Naive thymus-derived CD4-positive, alpha-beta T cell (primary cell): Measurements from ENCODE around the gene BAIAP2. TPM values are rescaled to one million over a fixed set of nuclear protein-coding genes. Genes with fewer than 3 reads are reported as not detected.
A peak's percentile ranks its signal among the peaks of the same experiment; 100 is the strongest.

Source experiments
- ATAC-seq: fragments of 150-1000 bp; cut with Tn5 transposase; 2 replicates; pipeline ENCODE4 v1.10.0; 2021; ENCODE audit warnings: mild to moderate bottlenecking, moderate library complexity
- CTCF ChIA-PET: fragments of 350-600 bp; sonication (Branson Sonifier 250); formaldehyde crosslinking; loops from one replicate; lab custom pipeline; 2021; ENCODE audit warnings: antibody characterized with exemption; lab: Charles Lee
- POLR2A ChIA-PET: fragments of 350-600 bp; sonication (Branson Sonifier 250); formaldehyde crosslinking; loops from one replicate; lab custom pipeline; 2021; ENCODE audit warnings: antibody characterized with exemption, inconsistent platforms; lab: Charles Lee
- DNase-seq, 9 donors: peaks; one replicate each; pipeline versions ENCODE4 v3.0.0 to v3.0.0-alpha.2; 2020 to 2022; ENCODE audit warnings: mixed read lengths in 1 of 9
- H3K27ac ChIP-seq: one replicate; pipeline ENCODE4 v1.7.0; 2013; ENCODE audit warnings: mild to moderate bottlenecking, low read depth, low read length, moderate library complexity
- H3K27me3 ChIP-seq, 2 donors: one replicate each; pipeline ENCODE4 v1.7.0; 2013; ENCODE audit warnings: low read length in 2 of 2, mild to moderate bottlenecking in 2 of 2, moderate library complexity in 2 of 2; ENCODE audit not compliant: control insufficient read depth in 2 of 2, insufficient read depth in 2 of 2
- H3K36me3 ChIP-seq, 3 experiments: 1 replicate in 2 of 3; 2 replicates in 1 of 3; pipeline ENCODE4 v1.7.0; 2013; ENCODE audit warnings: low read length in 3 of 3, mild to moderate bottlenecking in 3 of 3, moderate library complexity in 1 of 3; ENCODE audit not compliant: insufficient read depth in 3 of 3, control insufficient read depth in 2 of 3
- H3K4me1 ChIP-seq, 2 donors: one replicate each; pipeline ENCODE4 v1.7.0; 2013; ENCODE audit warnings: low read length in 2 of 2, mild to moderate bottlenecking in 2 of 2, moderate library complexity in 1 of 2; ENCODE audit not compliant: control insufficient read depth in 2 of 2, insufficient read depth in 2 of 2
- H3K4me3 ChIP-seq: 2 replicates; pipeline ENCODE4 v1.7.0; 2013; ENCODE audit warnings: mild to moderate bottlenecking, low read length
- H3K9me3 ChIP-seq, 3 experiments: 1 replicate in 2 of 3; 2 replicates in 1 of 3; pipeline ENCODE4 v1.7.0; 2013; ENCODE audit warnings: low read length in 3 of 3; ENCODE audit not compliant: control insufficient read depth in 2 of 3
- H3K27ac Mint-ChIP-seq, 9 donors: one replicate each; pipeline ENCODE4 v1.8.0; 2020 to 2022; ENCODE audit warnings: mixed read lengths in 9 of 9, mild to moderate bottlenecking in 8 of 9, moderate library complexity in 5 of 9, inconsistent platforms in 2 of 9
- H3K27me3 Mint-ChIP-seq, 5 donors: one replicate each; pipeline ENCODE4 v1.8.0; 2021 to 2022; ENCODE audit warnings: mixed read lengths in 5 of 5, mild to moderate bottlenecking in 1 of 5
- H3K36me3 Mint-ChIP-seq, 5 donors: one replicate each; pipeline ENCODE4 v1.8.0; 2020 to 2022; ENCODE audit warnings: mixed read lengths in 5 of 5, mild to moderate bottlenecking in 3 of 5, inconsistent platforms in 1 of 5
- H3K4me1 Mint-ChIP-seq, 7 donors: one replicate each; pipeline ENCODE4 v1.8.0; 2020 to 2022; ENCODE audit warnings: mixed read lengths in 7 of 7, mild to moderate bottlenecking in 3 of 7, inconsistent platforms in 1 of 7
- H3K4me3 Mint-ChIP-seq, 10 donors: one replicate each; pipeline ENCODE4 v1.8.0; 2020 to 2022; ENCODE audit warnings: mild to moderate bottlenecking in 10 of 10, mixed read lengths in 10 of 10, moderate library complexity in 6 of 10, inconsistent platforms in 2 of 10
- H3K9me3 Mint-ChIP-seq, 11 donors: one replicate each; pipeline ENCODE4 v1.8.0; 2020 to 2022; ENCODE audit warnings: mixed read lengths in 11 of 11, mild to moderate bottlenecking in 4 of 11, inconsistent platforms in 1 of 11, moderate library complexity in 1 of 11
- intact Hi-C, 2 donors: fragments of 100-400 bp; cut with micrococcal nuclease; formaldehyde crosslinking; loops; one replicate each; pipeline ENCODE4 v1.15.1; 2023
- polyA plus RNA-seq, 2 donors: library from polyadenylated mRNA; unstranded; fragments of 300-500 nt; fragmentation: Illumina TruSeq; gene quantifications; one replicate each; pipeline ENCODE4 v1.2.3, GENCODE V29; 2021
- total RNA-seq, 6 experiments: library from RNA in 5 of 6; stranded (reverse) in 5 of 6; gene quantifications; 1 replicate in 5 of 6; 2 replicates in 1 of 6; pipeline ENCODE4 v1.2.3 and lab custom pipeline; 2021 to 2026

BAIAP2 gene
- total and polyA plus RNA-seq, 7 experiments from 2014 or later, result 3.2 to 13.7 (median 7.4) TPM

DNA sequence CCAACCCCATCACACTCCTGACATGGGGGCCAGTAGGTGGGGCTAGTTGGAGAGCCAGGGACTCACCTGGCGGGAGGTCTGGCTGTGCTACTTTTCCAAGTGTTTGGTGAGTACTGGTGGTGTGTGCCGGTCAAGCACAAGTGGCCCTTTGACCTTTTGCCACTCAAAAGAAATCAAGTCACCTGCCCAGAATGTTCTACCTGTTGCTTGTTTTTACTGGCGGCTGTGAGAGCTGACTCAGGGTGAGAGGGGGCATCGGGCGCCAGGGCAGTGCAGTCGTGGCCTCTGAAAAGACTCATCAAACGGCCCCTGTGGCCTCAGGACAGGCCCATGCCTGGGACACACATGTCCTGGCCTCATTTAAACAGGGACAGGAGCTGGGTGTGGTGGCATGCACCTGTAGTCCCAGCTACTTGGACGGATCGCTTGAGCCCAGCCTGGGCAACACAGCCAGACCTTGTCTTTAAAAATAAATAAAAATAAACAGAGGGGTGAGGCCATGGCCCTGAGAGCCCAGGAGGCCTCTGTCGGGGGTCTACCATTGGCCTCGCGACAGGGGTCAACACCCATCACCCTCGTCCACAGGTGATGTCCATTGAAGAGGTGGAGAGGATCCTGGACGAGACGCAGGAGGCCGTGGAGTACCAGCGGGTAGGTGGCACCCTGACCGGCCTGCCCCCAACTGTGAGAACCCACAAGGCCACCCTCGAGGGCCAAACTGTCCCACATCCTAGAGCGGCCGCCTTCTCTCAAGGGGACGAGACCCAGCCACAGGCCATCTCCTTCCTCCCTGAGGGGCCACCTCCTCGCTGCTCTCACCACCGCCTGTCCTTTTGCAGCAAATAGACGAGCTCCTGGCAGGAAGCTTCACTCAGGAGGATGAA, 38.3 kb upstream of the BAIAP2 start:
- ATAC-seq (no peak), DNase-seq (no peak)
- Mint-ChIP-seq H3K36me3 (peaks cover 0 to 9% (median 4%) of the 10 kb centered on the region in 5 donors), H3K4me1 (peaks cover 7 to 18% (median 10%) of the 10 kb centered on the region in 7 donors), H3K27ac (no peak overlapping the region), H3K9me3 (no peaks in the 10 kb centered on the region), H3K4me3 (no peak overlapping the region), H3K27me3 (peaks cover 0 to 4% (median 0%) of the 10 kb centered on the region in 5 donors)
- CTCF ChIA-PET, result no interaction called here
- POLR2A ChIA-PET, result no interaction called here
- Histone ChIP-seq H3K27me3 (no peaks in the 10 kb centered on the region), H3K36me3 (peaks cover 0 to 58% (median 11%) of the 10 kb centered on the region in 3 experiments), H3K27ac (no peak overlapping the region), H3K4me1 (peaks cover 0 to 8% of the 10 kb centered on the region in 2 donors), H3K4me3 (no peak overlapping the region), H3K9me3 (no peaks in the 10 kb centered on the region)
- intact Hi-C loops, result no loop called here

DNA sequence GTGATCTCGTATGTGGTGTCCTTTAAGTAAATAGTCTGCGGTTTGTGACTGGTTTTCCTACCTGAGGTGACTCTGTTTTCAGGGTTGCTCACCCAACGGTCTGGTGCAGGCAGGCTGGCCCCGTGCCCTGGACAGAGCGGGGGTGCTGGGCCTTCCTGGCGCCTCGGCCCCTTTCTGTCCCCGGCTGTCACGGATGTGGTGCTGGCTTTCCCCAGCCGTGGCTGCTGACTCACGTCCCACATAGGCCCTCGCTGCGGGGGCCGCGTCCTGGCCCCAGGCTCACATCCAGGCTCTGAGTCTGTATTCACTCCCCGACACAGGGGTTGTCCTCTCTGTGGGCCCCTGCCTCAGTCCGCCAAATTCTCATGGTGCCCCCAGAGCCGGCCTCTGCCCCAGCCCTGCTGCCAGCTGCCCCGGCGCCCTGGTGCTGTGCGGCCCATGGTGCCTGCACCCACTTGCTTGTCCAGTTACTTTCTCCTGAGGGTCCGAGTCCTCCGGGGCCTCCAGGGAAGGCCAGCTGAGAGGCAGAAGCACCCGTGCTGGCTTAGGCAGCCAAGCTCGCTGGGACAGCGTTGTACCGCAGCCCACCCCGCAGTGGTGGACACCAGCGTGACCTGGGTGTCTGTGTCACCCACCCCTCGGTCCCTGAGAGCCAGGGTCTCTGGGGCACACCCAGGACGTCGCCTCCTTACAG, 37.4 kb upstream of the BAIAP2 start:
- peaks cover 0 to 6% of the 10 kb centered on the region in 2 donors for H3K4me1 ChIP-seq

DNA sequence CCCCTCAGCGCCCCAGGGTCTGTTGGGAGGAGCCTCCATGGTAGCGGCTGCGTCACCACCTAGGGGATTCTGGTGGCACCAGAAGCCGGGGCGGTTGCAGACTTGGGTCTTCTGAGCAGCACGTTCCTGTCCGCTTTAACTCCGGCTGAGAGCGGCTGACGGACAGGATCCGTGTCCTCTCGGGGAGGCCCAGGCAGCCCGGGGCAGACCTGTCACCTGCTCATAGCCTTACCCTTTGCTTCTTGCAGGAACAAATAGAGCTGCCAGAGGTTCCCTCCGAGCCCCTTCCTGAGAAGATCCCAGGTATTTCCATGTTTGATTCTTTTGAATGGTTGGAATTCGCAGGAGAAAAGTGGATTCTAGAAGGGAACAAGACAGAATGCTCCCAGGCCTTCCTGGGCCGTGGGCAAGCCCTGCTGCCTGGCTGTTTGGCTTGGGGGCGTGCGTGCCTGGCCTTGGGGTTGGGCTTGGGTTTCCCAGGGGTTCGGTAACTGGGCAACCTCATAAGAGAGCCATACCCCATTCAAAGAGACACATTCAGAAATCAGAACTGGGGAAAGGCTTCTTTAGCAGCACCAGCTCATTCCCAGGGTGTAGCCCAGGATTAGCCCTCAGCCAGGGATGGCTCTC, 36.7 kb upstream of the BAIAP2 start:
- H3K27ac Mint-ChIP-seq, result peak overlapping the region in 1 of 9 donors; percentile 57
- CTCF ChIA-PET, result interaction anchor here (1.1 kb wide), 1 partner anchor 104 kb away, joined by 3 read pairs; no protein-coding TSS in a partner anchor
- H3K9me3 ChIP-seq, result no peaks in the 10 kb centered on the region
- ATAC-seq (no peak), DNase-seq (no peak)
- H3K9me3 Mint-ChIP-seq, result no peaks in the 10 kb centered on the region
- H3K4me3 Mint-ChIP-seq, result no peak overlapping the region
- H3K4me1 ChIP-seq, result no peaks in the 10 kb centered on the region
- POLR2A ChIA-PET, result no interaction called here
- no peaks in the 10 kb centered on the region for H3K27me3 ChIP-seq
- H3K4me3 ChIP-seq, result no peak overlapping the region
- peaks cover 0 to 58% (median 11%) of the 10 kb centered on the region in 3 experiments for H3K36me3 ChIP-seq
- H3K27ac ChIP-seq, result no peak overlapping the region
- H3K27me3 Mint-ChIP-seq, result peaks cover 0 to 17% (median 0%) of the 10 kb centered on the region in 5 donors
- peaks cover 0 to 9% (median 4%) of the 10 kb centered on the region in 5 donors for H3K36me3 Mint-ChIP-seq
- intact Hi-C loops, result no loop called here
- peaks cover 4 to 20% (median 11%) of the 10 kb centered on the region in 7 donors for H3K4me1 Mint-ChIP-seq

More for the DNA sequence above, 37.4 kb upstream of the BAIAP2 start:
- DNase-seq (no peak), ATAC-seq (peak; percentile 26)
- CTCF ChIA-PET, result no interaction called here
- Histone ChIP-seq H3K4me3 (no peak overlapping the region), H3K27me3 (no peaks in the 10 kb centered on the region), H3K9me3 (no peaks in the 10 kb centered on the region), H3K36me3 (peaks cover 0 to 58% (median 11%) of the 10 kb centered on the region in 3 experiments), H3K27ac (no peak overlapping the region)
- H3K4me1 Mint-ChIP-seq, result peaks cover 7 to 23% (median 15%) of the 10 kb centered on the region in 7 donors
- intact Hi-C loops, result no loop called here
- peaks cover 0 to 12% (median 0%) of the 10 kb centered on the region in 5 donors for H3K27me3 Mint-ChIP-seq
- H3K9me3 Mint-ChIP-seq, result no peaks in the 10 kb centered on the region
- POLR2A ChIA-PET, result no interaction called here
- no peak overlapping the region for H3K27ac Mint-ChIP-seq
- H3K36me3 Mint-ChIP-seq, result peaks cover 0 to 9% (median 4%) of the 10 kb centered on the region in 5 donors
- H3K4me3 Mint-ChIP-seq, result no peak overlapping the region

DNA sequence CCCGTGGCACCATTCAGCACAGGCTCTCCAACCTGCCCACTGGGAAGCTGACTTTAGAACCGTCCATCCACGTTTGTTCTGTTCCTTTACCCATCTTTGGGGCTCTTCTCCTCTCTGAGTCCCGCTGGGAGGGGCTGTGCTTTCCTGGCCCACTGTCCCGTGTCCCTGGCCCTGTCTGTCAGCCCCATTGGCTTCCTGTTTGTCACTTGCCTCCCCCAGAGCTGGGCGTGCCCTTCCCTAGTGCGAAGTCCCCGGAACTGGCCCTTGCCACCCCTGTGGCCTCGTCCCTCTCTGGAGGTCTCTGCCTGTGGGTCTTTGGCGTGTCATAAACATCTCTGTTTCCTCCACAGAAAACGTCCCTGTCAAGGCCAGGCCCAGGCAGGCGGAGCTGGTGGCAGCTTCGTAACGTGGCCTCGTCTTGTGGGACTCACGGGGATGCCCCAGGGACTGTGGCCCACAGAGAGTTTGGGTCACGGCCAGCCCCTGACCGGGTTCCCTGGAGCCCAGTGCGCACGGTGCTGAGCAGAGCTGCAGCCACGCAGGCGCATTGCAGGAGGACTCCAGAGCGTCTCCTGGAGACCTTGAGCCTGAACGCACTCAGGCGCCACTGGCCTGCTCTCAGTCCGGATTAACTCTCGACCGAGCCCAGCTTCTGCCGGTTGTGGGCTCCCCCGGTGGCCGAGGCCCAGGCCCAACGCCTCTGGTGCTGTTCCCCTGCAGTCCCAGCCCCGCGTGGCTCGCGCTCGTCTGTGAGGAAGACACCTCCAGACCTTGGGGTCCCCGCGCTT, 36.0 kb upstream of the BAIAP2 start:
- Mint-ChIP-seq H3K9me3 (no peaks in the 10 kb centered on the region), H3K27ac (peak overlapping the region in 1 of 9 donors; percentile 57), H3K36me3 (peaks cover 0 to 9% (median 4%) of the 10 kb centered on the region in 5 donors), H3K4me1 (peaks cover 0 to 19% (median 12%) of the 10 kb centered on the region in 7 donors), H3K27me3 (peaks cover 0 to 23% (median 0%) of the 10 kb centered on the region in 5 donors), H3K4me3 (no peak overlapping the region)
- no peak for DNase-seq
- Histone ChIP-seq H3K36me3 (peaks cover 0 to 58% (median 11%) of the 10 kb centered on the region in 3 experiments), H3K4me3 (no peak overlapping the region), H3K9me3 (no peaks in the 10 kb centered on the region), H3K4me1 (peaks cover 0 to 5% of the 10 kb centered on the region in 2 donors), H3K27ac (no peak overlapping the region), H3K27me3 (peaks cover 0 to 3% of the 10 kb centered on the region in 2 donors)
- intact Hi-C loops, result no loop called here
- CTCF ChIA-PET, result interaction anchor here (0.6 to 1.1 kb wide), 2 partner anchors 103 to 1939 kb away, joined by 3 read pairs; no protein-coding TSS in a partner anchor
- POLR2A ChIA-PET, result no interaction called here
- ATAC-seq, result no peak

DNA sequence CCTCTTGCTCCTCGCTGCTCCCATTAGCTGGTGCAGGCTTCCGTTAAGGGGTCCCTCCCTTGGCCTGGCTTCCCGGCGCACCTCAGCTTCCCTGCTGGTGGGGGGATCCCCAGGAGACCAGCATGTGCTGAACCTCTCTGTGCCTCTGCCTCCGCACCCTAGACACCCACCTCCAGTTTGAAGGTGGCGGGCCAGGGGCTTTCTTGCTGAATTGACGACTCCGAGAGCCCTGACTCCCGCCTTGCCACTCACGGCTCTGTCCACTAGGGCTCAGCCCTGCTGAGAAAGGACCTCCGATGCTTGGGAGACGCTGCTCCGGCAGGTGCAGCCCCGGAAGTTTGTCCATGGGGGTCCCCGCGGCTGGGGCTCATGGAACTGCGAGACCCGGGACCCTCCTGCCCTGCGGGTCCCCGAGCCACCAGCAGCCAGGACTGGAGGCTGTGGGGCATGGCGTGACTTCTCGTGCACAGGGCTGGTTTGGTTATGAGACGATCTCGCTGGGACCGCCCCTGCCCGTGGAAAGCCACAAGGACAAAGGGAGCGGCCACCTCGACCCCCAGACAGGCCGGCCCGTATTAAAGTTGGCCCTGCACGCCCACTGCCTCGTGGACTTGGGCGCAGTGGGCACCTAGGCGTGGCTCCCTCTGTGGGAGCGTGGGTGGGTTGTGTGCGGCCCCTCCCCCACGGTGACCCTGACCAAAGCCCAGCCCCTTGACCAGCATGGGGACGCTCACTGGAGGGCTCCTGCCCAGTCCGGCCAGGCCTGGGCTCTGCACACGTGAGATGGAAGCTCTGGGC, 35.2 kb upstream of the BAIAP2 start:
- Mint-ChIP-seq H3K4me1 (peaks cover 3 to 19% (median 16%) of the 10 kb centered on the region in 7 donors), H3K9me3 (no peaks in the 10 kb centered on the region), H3K27ac (no peak overlapping the region), H3K27me3 (peaks cover 2 to 27% (median 3%) of the 10 kb centered on the region in 5 donors), H3K4me3 (no peak overlapping the region), H3K36me3 (peaks cover 0 to 9% (median 4%) of the 10 kb centered on the region in 5 donors)
- intact Hi-C loops, result no loop called here
- ATAC-seq (no peak), DNase-seq (no peak)
- CTCF ChIA-PET, result interaction anchor here (0.6 kb wide), 1 partner anchor 1940 kb away, joined by 3 read pairs; no protein-coding TSS in a partner anchor
- Histone ChIP-seq H3K36me3 (peaks cover 0 to 58% (median 11%) of the 10 kb centered on the region in 3 experiments), H3K27me3 (peaks cover 3% of the 10 kb centered on the region in 2 donors), H3K4me3 (no peak overlapping the region), H3K9me3 (no peaks in the 10 kb centered on the region), H3K4me1 (peaks cover 2 to 10% of the 10 kb centered on the region in 2 donors), H3K27ac (no peak overlapping the region)
- POLR2A ChIA-PET, result no interaction called here
